Measurements from ENCODE around the gene ARID4B. TPM values are rescaled to one million over a fixed set of nuclear protein-coding genes. Genes with fewer than 3 reads are reported as not detected.
"Not testable (repeated sequence)": the region's sequence is repeated elsewhere in the genome, so short reads cannot be mapped to it uniquely, and the experiment has no call there.

ARID4B gene
- total RNA-seq, 1 donor, result 36.7 TPM

DNA sequence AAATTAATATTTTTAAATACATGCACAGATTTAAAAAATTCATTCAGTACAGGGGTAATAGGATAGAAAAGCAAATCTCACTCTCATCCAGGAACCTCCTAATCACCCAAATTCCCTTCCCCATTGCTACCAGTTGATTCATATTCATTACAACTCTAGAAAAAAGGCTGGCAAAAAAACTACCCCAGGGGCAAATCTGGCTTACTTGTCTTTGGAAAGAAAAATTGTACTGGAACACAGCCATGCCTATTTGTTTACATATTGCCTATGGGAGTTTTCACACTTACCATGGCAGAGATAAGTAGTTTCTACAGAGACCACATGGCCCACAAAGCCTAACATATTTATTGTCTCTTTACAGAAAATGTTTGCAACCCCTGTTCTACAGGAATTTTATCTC lies 158.0 kb downstream of the ARID4B start:
- H3K4me3 ChIP-seq (ENCODE audit: low read depth, low read length), result no peak overlapping the region
- TF ChIP-seq, protein P1, sequence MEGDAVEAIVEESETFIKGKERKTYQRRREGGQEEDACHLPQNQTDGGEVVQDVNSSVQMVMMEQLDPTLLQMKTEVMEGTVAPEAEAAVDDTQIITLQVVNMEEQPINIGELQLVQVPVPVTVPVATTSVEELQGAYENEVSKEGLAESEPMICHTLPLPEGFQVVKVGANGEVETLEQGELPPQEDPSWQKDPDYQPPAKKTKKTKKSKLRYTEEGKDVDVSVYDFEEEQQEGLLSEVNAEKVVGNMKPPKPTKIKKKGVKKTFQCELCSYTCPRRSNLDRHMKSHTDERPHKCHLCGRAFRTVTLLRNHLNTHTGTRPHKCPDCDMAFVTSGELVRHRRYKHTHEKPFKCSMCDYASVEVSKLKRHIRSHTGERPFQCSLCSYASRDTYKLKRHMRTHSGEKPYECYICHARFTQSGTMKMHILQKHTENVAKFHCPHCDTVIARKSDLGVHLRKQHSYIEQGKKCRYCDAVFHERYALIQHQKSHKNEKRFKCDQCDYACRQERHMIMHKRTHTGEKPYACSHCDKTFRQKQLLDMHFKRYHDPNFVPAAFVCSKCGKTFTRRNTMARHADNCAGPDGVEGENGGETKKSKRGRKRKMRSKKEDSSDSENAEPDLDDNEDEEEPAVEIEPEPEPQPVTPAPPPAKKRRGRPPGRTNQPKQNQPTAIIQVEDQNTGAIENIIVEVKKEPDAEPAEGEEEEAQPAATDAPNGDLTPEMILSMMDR (IDR thresholded peaks at IDR 0.05; ENCODE audit: insufficient read depth, low read length), result no peak
- DNase-seq (ENCODE audit: low read depth), result no peak

- TF ChIP-seq, protein P1 (IDR thresholded peaks at IDR 0.05; ENCODE audit: insufficient read depth, low read length), result no peak
These were observed 159.6 kb downstream of the ARID4B start for GRCh38 chr1:235168375-235168774.

GRCh38 chr1:235161685-235162327 lies 166.2 kb downstream of the ARID4B start:
- DNase-seq (ENCODE audit: low read depth), result no peak
- peak overlapping the region; percentile 95 for H3K4me3 ChIP-seq (ENCODE audit: low read depth, low read length)
- TF ChIP-seq, protein P1 (IDR thresholded peaks at IDR 0.05; ENCODE audit: insufficient read depth, low read length), result no peak

More at GRCh38 chr1:235168375-235168774, 159.6 kb downstream of the ARID4B start:
- H3K4me3 ChIP-seq (ENCODE audit: low read depth, low read length), result no peak overlapping the region
- no peak for DNase-seq (ENCODE audit: low read depth)

DNA sequence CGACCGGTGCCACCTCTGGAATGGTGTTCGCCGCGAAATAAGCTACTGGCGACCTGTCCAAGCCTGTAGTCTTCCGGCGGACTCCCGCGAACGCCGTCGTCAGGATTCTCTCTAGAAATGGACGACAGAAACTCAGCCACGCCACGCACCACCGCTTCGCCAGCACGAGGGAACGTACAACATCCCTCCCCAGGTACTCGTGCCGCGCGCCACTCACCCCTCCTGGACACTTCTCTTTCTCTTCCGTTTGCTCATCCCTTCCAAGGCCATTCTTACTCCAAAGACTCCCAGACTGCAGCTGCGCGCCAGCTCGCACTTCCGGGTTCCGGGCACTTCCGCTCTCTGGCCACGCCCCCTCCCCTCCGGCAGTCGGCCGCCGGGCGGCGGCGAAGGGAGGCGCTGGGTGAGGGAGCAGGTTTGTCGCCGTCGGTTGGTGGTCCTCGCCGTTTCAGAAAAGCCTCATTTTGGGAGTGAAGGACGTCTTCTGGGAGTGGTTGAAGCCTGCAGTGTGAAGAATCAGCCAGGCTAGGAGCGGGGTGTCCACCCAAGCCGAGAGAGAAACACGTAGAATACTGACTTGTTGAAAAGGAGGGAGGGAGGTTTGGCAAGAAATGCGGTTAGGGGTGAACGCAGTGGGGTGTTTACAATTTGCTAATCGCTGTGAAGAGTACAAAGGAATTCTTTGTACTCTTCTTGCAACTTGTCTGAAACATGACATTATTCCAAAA lies 166.9 kb downstream of the ARID4B start, which contains the start of gene RBM34:
Gene RBM34, minus strand, starts transcription at position 294 of the 728 bp plus-strand sequence. Its CDS starts 24 bp downstream, at position 270.
- peak; percentile 87 for DNase-seq (ENCODE audit: low read depth)
- TF ChIP-seq, protein P1 (IDR thresholded peaks at IDR 0.05; ENCODE audit: insufficient read depth, low read length), result peak; percentile 39
- peak within 1 kb of the TSS; percentile 95 for H3K4me3 ChIP-seq (ENCODE audit: low read depth, low read length)

DNA sequence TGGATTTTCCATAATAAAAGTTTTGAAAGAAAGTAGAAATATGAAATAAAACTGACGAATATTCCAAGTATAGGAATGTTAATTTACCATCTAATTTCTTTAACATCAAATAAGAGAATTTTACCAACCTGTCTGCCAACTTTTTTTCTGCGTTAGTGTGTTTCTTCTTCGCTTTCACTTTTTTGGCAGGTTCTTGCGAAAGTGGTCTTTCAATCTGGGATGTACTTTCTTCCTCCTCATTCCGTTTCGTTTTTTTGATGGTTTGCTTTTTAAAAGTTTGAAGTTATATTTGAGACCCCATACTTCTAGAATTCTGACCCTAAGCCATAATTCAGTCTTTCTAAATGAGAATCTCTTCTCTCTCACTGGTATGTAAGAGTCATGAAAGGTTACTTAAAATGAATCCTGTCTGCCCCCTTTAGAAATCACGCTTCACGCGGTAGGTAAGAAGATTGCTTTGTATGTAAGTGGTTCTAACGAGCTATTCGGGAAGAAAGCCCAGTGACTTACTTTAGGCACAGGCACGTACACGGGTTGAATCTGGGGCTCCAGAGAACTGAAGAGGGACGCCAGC lies 167.5 kb downstream of the ARID4B start:
- H3K4me3 ChIP-seq (ENCODE audit: low read depth, low read length), result peak overlapping the region; percentile 95
- DNase-seq (ENCODE audit: low read depth), result peak; percentile 69
- TF ChIP-seq, protein P1 (IDR thresholded peaks at IDR 0.05; ENCODE audit: insufficient read depth, low read length), result no peak

GRCh38 chr1:235159930-235160329 lies 168.0 kb downstream of the ARID4B start:
- peak overlapping the region; percentile 95 for H3K4me3 ChIP-seq (ENCODE audit: low read depth, low read length)
- DNase-seq (ENCODE audit: low read depth), result not testable (repeated sequence)

DNA sequence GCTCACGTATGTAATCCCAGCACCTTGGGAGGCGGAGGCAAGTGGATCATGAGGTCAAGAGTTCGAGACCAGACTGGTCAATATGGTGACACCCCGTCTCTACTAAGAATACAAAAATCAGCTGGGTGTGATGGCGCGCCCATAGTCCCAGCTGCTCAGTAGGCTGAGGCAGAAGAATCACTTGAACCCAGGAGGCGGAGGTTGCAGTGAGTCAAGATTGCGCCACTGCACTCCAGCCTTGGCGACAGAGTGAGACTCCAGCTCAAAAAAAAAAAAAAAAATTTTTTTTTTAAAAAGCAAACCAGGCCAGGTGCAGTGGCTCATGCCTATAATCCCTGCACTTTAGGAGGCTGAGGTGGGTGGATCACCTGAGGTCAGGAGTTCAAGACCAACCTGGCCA lies 168.7 kb downstream of the ARID4B start:
- not testable (repeated sequence) for DNase-seq (ENCODE audit: low read depth); H3K4me3 ChIP-seq (ENCODE audit: low read depth, low read length)
